Stimulated activated naive B cell treated with anti-CD40 and anti-IgM and Interleukin-4, amounts not matched to agents 10 μg/mL and 1 μg/mL and 100 μg/mL, for 72 hours (primary cell): ENCODE measurements around the gene KLF15.

Source experiments
- ATAC-seq, 2 donors: fragments of 150-1000 bp; cut with Tn5 transposase; replicated peaks; 2 replicates each; pipeline ENCODE4 v1.10.0; 2021; ENCODE audit warnings: moderate library complexity in 1 of 2
- DNase-seq: peaks from one replicate; pipeline ENCODE4 v3.0.0; 2021
- H3K27ac Mint-ChIP-seq: one replicate; pipeline ENCODE4 v1.8.0; 2022; ENCODE audit warnings: mild to moderate bottlenecking, mixed read lengths
- H3K27me3 Mint-ChIP-seq, 2 donors: one replicate each; pipeline ENCODE4 v1.8.0; 2022; ENCODE audit warnings: mixed read lengths in 2 of 2
- H3K36me3 Mint-ChIP-seq, 2 donors: one replicate each; pipeline ENCODE4 v1.8.0; 2022; ENCODE audit warnings: mixed read lengths in 2 of 2, mild to moderate bottlenecking in 1 of 2
- H3K4me1 Mint-ChIP-seq, 2 donors: one replicate each; pipeline ENCODE4 v1.8.0; 2022; ENCODE audit warnings: mixed read lengths in 2 of 2, mild to moderate bottlenecking in 1 of 2
- H3K4me3 Mint-ChIP-seq, 2 donors: one replicate each; pipeline ENCODE4 v1.8.0; 2022; ENCODE audit warnings: mild to moderate bottlenecking in 2 of 2, mixed read lengths in 2 of 2, moderate library complexity in 1 of 2
- H3K9me3 Mint-ChIP-seq, 2 donors: one replicate each; pipeline ENCODE4 v1.8.0; 2022; ENCODE audit warnings: mixed read lengths in 2 of 2, mild to moderate bottlenecking in 1 of 2

The KLF15 gene

GRCh38 chr3:126360046-126360713, 3.0 kb upstream of the KLF15 start:
- Mint-ChIP-seq H3K9me3 (no peaks in the 10 kb centered on the region), H3K27me3 (peaks cover 61 to 82% of the 10 kb centered on the region in 2 donors), H3K4me1 (peaks cover 6 to 23% of the 10 kb centered on the region in 2 donors), H3K27ac (no peak overlapping the region), H3K36me3 (no peaks in the 10 kb centered on the region), H3K4me3 (no peak overlapping the region)
- DNase-seq, result no peak
- ATAC-seq, result no peak

- ATAC-seq (no peak), DNase-seq (no peak)
- Mint-ChIP-seq H3K36me3 (no peaks in the 10 kb centered on the region), H3K4me3 (no peak overlapping the region), H3K27me3 (peaks cover 52 to 82% of the 10 kb centered on the region in 2 donors), H3K27ac (no peak overlapping the region), H3K4me1 (peaks cover 6 to 23% of the 10 kb centered on the region in 2 donors), H3K9me3 (no peaks in the 10 kb centered on the region)
Measured at GRCh38 chr3:126358816-126359181, 1.6 kb upstream of the KLF15 start.

- no peak for DNase-seq
- ATAC-seq, result no peak
- Mint-ChIP-seq H3K27ac (peak overlapping the region; percentile 7), H3K9me3 (no peaks in the 10 kb centered on the region), H3K4me3 (peak overlapping the region; percentile 84 to 85), H3K4me1 (peaks cover 6 to 23% of the 10 kb centered on the region in 2 donors), H3K27me3 (peaks cover 52 to 83% of the 10 kb centered on the region in 2 donors), H3K36me3 (no peaks in the 10 kb centered on the region)
Measured at GRCh38 chr3:126358038-126358815, 1.0 kb upstream of the KLF15 start.

DNA sequence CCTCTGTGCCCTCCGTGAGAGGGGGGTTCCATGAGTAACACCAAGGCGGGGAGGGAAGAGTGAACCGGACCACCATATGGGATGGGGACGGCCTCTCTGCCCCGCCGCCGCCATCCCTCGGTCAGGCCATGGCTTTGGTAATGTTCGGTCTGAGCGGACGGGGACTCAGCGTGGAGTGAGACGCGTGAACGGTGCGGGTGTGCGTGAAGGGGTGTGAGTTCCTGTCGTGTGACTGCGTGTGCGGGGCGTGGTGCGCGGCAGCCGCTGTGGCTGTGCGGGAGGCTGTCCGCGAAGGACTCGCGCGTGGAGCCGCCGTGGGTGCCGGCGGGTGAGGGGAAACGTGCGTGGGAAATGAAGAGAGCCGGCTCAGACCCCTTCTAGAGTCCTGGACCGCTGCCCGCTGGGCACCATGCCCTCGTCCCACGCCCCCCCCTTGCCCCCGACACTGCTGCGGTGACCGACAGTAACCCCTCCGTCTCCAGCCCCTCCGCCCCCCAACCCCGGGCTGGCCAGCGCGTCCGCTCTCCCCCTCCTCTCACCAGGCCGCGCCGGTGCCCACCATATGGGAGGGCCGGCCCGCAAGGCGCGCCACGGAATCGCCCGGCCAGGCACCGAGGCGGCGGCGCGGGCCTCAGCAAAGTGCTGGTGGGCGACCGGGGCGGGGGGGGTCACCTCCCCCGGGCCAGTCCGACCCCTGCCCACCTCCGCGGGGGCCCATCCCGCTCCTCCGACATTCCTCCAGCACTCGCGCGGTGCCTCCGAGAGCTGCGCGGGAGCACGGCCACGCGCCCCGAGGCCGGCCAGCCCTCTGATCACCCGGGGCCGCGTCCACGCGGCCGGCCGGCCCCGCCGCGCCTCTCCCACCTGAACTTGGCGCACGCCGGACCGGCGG, 589 bp downstream of the KLF15 start:
- ATAC-seq (peak; percentile 24 to 26), DNase-seq (no peak)
- Mint-ChIP-seq H3K9me3 (no peaks in the 10 kb centered on the region), H3K27me3 (peaks cover 46 to 67% of the 10 kb centered on the region in 2 donors), H3K4me1 (peaks cover 5 to 23% of the 10 kb centered on the region in 2 donors), H3K27ac (peak overlapping the region; percentile 60), H3K36me3 (no peaks in the 10 kb centered on the region), H3K4me3 (peak overlapping the region; percentile 83 to 89)

DNA sequence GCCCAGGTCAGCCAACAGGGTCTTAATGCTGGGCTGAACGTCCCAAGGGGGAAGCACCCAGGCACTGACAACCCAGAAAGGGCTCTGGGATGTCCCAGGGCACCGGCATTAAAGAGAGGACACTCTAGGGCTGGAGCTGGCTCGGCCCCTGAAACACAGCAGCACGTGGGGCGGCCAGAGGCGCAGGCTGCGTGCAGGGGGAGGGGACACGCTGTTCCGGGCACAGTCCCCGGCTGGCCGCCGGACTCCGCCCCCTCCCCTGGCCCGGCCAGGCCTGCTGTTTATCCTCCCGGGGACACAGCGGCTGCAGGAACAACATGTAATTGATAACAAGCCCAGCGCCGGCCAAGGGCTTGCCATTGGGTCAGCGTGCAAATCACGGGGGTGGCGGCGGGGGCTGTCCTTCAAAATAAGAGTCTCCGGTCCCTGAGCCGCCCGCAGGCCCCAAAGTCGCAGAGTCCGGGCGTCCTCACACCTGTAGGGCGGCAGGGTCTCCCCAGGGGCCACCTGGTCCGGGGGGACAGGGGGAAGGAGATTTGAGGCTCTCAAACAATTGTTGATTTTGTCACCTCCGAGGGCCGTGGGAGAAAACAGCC, 1.3 kb downstream of the KLF15 start:
- H3K4me1 Mint-ChIP-seq, result peaks cover 5 to 23% of the 10 kb centered on the region in 2 donors
- DNase-seq (no peak), ATAC-seq (peak in 1 of 2 donors; percentile 2)
- H3K4me3 Mint-ChIP-seq, result peak overlapping the region; percentile 83 to 89
- no peaks in the 10 kb centered on the region for H3K9me3 Mint-ChIP-seq
- peak overlapping the region; percentile 60 for H3K27ac Mint-ChIP-seq
- no peaks in the 10 kb centered on the region for H3K36me3 Mint-ChIP-seq
- H3K27me3 Mint-ChIP-seq, result peaks cover 41 to 60% of the 10 kb centered on the region in 2 donors

GRCh38 chr3:126355251-126355650, 2.0 kb downstream of the KLF15 start:
- H3K27me3 Mint-ChIP-seq, result peaks cover 38 to 53% of the 10 kb centered on the region in 2 donors
- H3K36me3 Mint-ChIP-seq, result no peaks in the 10 kb centered on the region
- H3K4me3 Mint-ChIP-seq, result peak overlapping the region; percentile 15 to 38
- H3K4me1 Mint-ChIP-seq, result peaks cover 5 to 23% of the 10 kb centered on the region in 2 donors
- DNase-seq (no peak), ATAC-seq (no peak)
- H3K27ac Mint-ChIP-seq, result no peak overlapping the region
- H3K9me3 Mint-ChIP-seq, result no peaks in the 10 kb centered on the region

DNA sequence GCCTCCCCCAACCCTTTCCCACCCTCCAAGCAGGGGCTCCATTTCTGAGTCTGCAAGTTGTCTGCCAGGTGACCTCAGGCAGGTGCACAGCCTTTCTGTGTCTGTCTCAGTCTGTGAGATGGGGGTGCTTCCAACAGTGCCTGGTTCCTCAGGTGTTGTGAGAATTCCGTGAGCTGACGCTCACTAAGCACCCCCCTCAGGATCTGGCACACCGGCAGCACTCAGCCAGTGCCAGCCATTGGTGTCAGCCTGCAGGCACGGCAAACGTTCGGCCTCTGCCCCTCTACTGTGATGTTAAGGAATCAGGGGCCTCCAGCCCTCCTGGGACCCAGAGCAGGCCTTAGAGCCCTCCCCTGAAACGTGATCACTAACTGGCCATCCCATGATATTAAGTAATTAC, 2.4 kb downstream of the KLF15 start:
- no peaks in the 10 kb centered on the region for H3K36me3 Mint-ChIP-seq
- ATAC-seq, result no peak

DNA sequence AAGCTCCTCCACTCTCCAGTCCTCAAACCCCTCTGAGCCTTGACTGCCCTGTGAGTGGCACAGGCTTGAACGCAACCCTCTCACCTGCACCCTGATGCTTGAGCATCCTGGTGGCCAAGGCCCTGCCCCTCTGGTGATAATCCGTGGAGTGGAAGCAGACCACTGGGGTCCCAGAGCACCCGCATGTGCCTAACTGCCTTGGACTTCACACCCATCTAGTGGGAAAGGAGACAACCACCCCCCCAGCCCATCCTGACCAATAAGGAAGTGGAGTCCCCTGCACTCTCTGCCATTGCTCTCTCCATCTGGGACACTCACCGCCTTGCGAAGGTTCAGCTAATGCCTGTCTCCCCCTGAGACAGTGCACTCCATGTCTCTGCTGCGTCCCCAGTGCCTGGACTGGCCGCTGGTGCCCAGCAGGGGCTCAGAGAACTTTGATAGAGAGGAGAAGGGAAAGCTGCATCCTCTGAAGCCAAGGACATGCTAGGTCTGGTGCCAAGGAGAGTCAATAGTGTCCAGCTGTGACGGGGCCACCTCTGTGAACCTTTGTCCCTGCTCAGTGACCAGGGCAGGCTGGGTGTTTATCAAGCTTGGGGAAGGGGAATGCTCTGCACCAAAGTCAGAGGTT, 3.4 kb downstream of the KLF15 start:
- DNase-seq (no peak), ATAC-seq (no peak)
- Mint-ChIP-seq H3K9me3 (no peaks in the 10 kb centered on the region), H3K27me3 (peaks cover 26 to 41% of the 10 kb centered on the region in 2 donors), H3K4me1 (peaks cover 5 to 23% of the 10 kb centered on the region in 2 donors), H3K36me3 (no peaks in the 10 kb centered on the region), H3K4me3 (no peak overlapping the region), H3K27ac (peak overlapping the region; percentile 1)

More for the DNA sequence above, 2.4 kb downstream of the KLF15 start:
- Mint-ChIP-seq H3K4me3 (no peak overlapping the region), H3K9me3 (no peaks in the 10 kb centered on the region), H3K27me3 (peaks cover 33 to 49% of the 10 kb centered on the region in 2 donors), H3K4me1 (peaks cover 5 to 23% of the 10 kb centered on the region in 2 donors), H3K27ac (no peak overlapping the region)
- DNase-seq, result no peak

DNA sequence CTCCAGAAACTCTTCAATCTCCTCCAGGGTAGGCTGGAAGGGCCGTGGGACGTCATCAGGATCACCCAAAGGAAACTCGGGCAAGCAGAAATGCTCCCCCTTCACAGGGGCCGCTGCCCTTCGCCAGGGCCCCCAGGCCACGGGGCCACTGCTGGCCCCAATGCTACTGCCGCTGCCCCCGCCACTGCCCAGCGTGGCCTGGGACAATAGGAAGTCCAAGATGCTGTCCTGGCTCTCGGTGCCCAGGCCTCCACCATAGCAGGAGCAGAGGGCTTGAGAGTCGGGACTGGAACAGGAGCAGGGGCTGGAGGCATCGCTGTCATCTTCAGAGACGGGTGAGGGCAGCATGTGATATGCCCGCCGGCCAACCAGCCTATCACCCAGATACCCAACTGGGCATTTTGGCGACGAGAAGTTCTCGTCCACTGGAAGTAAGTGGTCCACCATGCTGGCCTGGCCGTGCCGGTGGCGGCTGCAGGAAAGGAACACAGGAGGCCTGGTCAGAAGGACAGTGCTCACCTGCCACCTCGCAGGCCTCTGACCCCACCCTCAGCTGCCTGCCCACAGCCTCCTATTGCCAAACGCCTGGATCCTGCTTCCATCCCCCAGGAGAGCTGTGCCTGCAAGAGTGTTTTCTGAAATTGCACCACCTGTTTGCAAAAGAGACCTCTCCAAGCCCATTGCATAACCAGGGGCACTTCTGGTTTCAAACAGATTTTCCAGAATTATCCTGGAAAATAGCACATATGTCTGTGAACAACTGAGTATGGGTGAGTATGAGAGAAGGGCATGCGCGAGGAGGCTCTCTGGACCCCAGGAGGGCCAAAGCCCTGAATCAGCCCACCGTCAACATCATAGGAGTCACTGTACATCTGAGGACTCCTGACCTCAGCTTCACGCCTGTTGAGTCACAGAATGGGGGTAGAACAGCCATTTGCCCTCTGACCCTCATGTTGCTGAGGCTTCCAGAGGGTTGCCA, 4.4 kb downstream of the KLF15 start:
- Mint-ChIP-seq H3K4me1 (peaks cover 5 to 17% of the 10 kb centered on the region in 2 donors), H3K4me3 (no peak overlapping the region), H3K27me3 (peaks cover 15 to 36% of the 10 kb centered on the region in 2 donors), H3K9me3 (no peaks in the 10 kb centered on the region), H3K27ac (no peak overlapping the region), H3K36me3 (no peaks in the 10 kb centered on the region)
- ATAC-seq (no peak), DNase-seq (no peak)

GRCh38 chr3:126351771-126352475, 5.3 kb downstream of the KLF15 start:
- no peak overlapping the region for H3K4me3 Mint-ChIP-seq
- no peak for ATAC-seq
- peaks cover 12 to 32% of the 10 kb centered on the region in 2 donors for H3K27me3 Mint-ChIP-seq
- H3K27ac Mint-ChIP-seq, result no peak overlapping the region
- peaks cover 5 to 13% of the 10 kb centered on the region in 2 donors for H3K4me1 Mint-ChIP-seq
- no peak for DNase-seq
- H3K9me3 Mint-ChIP-seq, result no peaks in the 10 kb centered on the region
- no peaks in the 10 kb centered on the region for H3K36me3 Mint-ChIP-seq

DNA sequence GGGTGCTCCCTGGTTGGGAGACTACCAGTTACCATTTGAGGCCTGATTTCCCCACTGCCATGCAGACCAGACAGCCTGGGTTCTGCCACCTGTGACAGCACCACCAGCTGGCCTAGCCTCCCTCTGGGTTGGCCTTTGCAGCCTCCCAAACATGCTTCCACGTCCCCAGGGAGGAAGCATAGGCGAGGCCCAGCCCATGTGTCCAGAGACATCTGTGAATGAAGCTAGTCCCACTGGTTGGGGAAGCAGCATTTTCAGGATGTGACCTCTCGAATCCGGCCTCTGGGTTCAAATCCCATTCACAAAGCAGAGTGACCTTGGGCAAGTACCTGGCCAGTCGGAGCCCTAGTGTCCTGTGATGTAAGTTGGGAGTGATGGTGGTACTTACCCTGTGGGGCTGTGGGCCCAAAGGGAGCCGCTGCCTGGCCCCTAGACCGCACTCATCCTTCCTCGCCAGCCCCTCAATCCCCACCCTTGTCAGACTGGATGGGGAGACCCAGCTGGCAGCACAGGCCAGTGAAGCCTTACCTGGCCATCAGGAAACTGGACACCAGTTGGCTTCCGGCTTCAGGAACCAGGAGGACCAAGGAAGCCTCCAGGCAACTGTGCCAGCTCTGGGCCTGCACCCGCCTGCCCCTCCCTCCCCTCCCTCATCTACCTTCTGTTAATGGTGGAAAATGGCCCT, 6.0 kb downstream of the KLF15 start:
- DNase-seq (no peak), ATAC-seq (no peak)
- Mint-ChIP-seq H3K27ac (no peak overlapping the region), H3K36me3 (no peaks in the 10 kb centered on the region), H3K27me3 (peaks cover 9 to 27% of the 10 kb centered on the region in 2 donors), H3K9me3 (no peaks in the 10 kb centered on the region), H3K4me3 (no peak overlapping the region), H3K4me1 (peaks cover 2 to 9% of the 10 kb centered on the region in 2 donors)
